ENCODE data around the gene CTXN1. TPM values are rescaled to one million over a fixed set of nuclear protein-coding genes. Genes with fewer than 3 reads are reported as not detected.

The CTXN1 gene
- total and polyA plus RNA-seq, 3 donors from 2014 or later = 19.4 to 67.2 (median 40.1) TPM

GRCh38 chr19:7933828-7934725 lies 8.1 kb upstream of the CTXN1 start:
- intact Hi-C loops (cut with DNase I; ENCODE audit: low total_unique reads) = no loop called here
- no peaks in the 10 kb centered on the region for H3K36me3 ChIP-seq (ENCODE audit: low read depth, missing control alignments)
- H3K4me1 ChIP-seq = peaks cover 5% of the 10 kb centered on the region
- no peak overlapping the region for H3K4me3 ChIP-seq
- H3K27ac ChIP-seq = no peak overlapping the region
- WGBS, 2 donors = 87 to 89% methylated on average over 33 to 55 of the region's 55 CpGs
- H3K27me3 ChIP-seq = no peaks in the 10 kb centered on the region
- no peak for TF ChIP-seq POLR2A (IDR thresholded peaks at IDR 0.05)
- TF ChIP-seq CTCF (IDR thresholded peaks at IDR 0.05) = no peak
- DNase-seq = no peak
- no peaks in the 10 kb centered on the region for H3K9me3 ChIP-seq

GRCh38 chr19:7933411-7933810 lies 7.5 kb upstream of the CTXN1 start:
- Histone ChIP-seq H3K27me3 (no peaks in the 10 kb centered on the region), H3K27ac (no peak overlapping the region), H3K36me3 (ENCODE audit: low read depth, missing control alignments) (no peaks in the 10 kb centered on the region), H3K4me1 (peaks cover 11% of the 10 kb centered on the region), H3K4me3 (no peak overlapping the region), H3K9me3 (no peaks in the 10 kb centered on the region)
- intact Hi-C loops (cut with DNase I; ENCODE audit: low total_unique reads) = no loop called here
- no peak for DNase-seq
- WGBS, 2 donors = 80 to 88% methylated on average over 14 of the region's 14 CpGs
- TF ChIP-seq CTCF (IDR thresholded peaks at IDR 0.05) (peak in 1 of 3 experiments; percentile 23), POLR2A (IDR thresholded peaks at IDR 0.05) (no peak)

GRCh38 chr19:7932930-7933300 lies 7.0 kb upstream of the CTXN1 start:
- Histone ChIP-seq H3K4me1 (peaks cover 16% of the 10 kb centered on the region), H3K27ac (no peak overlapping the region), H3K27me3 (no peaks in the 10 kb centered on the region), H3K36me3 (ENCODE audit: low read depth, missing control alignments) (no peaks in the 10 kb centered on the region), H3K4me3 (no peak overlapping the region), H3K9me3 (no peaks in the 10 kb centered on the region)
- TF ChIP-seq CTCF (IDR thresholded peaks at IDR 0.05) (no peak), POLR2A (IDR thresholded peaks at IDR 0.05) (no peak)
- 91 to 100% methylated on average over 4 to 10 of the region's 10 CpGs for WGBS, 2 donors
- intact Hi-C loops (cut with DNase I; ENCODE audit: low total_unique reads) = no loop called here
- no peak for DNase-seq

GRCh38 chr19:7932276-7932929 lies 6.5 kb upstream of the CTXN1 start:
- 89 to 93% methylated on average over 14 to 32 of the region's 32 CpGs for WGBS, 2 donors
- no peaks in the 10 kb centered on the region for H3K9me3 ChIP-seq
- no peak for DNase-seq
- H3K27me3 ChIP-seq = no peaks in the 10 kb centered on the region
- intact Hi-C loops (cut with DNase I; ENCODE audit: low total_unique reads) = no loop called here
- no peak overlapping the region for H3K27ac ChIP-seq
- H3K36me3 ChIP-seq (ENCODE audit: low read depth, missing control alignments) = no peaks in the 10 kb centered on the region
- TF ChIP-seq CTCF (IDR thresholded peaks at IDR 0.05) (no peak), POLR2A (IDR thresholded peaks at IDR 0.05) (no peak)
- H3K4me3 ChIP-seq = no peak overlapping the region
- peaks cover 21% of the 10 kb centered on the region for H3K4me1 ChIP-seq

All from testis (tissue), 3 donors.